G401.6 (cell line): Measurements from ENCODE around the gene TMEM238.

Experiments used
- FAIRE-seq: peaks from 2 replicates; lab custom pipeline; 2012; peaks lifted over from hg19 to GRCh38; lab: Jason Lieb, UNC

TMEM238 gene

GRCh38 chr19:55377356-55378131 lies 6.5 kb downstream of the TMEM238 start:
- no peak for FAIRE-seq

- FAIRE-seq = no peak
Observed at GRCh38 chr19:55376241-55376933, 7.7 kb downstream of the TMEM238 start, which contains the start of gene TMEM190. Gene TMEM190 (plus strand): TSS chr19:55376826. CDS start chr19:55376854, 28 bp downstream.

- no peak for FAIRE-seq
Observed at GRCh38 chr19:55373993-55374757, 9.9 kb downstream of the TMEM238 start.

GRCh38 chr19:55373306-55373992 lies 10.6 kb downstream of the TMEM238 start:
- no peak for FAIRE-seq

DNA sequence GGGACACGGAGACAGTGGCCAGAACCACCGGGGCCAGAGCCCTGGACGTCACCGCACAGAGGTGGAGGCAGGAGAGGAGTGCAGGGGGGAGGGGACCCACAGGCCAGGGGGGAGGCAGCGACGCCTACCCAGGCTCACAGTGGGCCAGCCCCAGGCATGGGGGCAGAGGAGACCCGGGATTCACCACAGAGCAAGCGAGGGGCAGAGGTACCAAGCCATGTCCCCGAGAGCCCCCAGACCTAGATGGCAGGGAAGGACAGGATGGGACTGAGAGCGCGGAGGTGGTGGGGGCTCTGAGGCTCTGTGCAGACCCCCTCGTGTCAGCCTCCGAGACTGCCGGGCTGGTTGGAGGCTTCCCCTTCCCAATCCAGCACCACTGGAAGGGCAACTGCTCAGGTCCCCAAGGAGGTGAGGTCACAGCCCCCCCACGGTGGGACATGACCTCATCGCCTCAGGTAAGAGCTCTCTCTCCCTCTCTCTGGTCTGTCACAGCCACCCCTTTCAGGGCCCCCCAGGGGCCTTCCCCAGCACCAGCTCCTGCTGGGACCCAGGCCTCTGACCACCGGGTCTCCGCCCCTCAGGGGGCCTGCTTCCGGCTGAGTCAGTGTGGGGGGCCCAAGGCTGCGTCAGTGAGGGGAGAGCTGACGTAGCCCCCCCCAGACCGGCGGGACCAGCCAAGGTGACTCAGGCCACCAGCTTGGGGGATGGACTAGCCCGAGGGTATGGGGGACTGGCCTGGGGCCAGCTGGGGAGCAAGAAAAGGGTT lies 11.6 kb downstream of the TMEM238 start:
- FAIRE-seq = no peak

- no peak for FAIRE-seq
Observed at GRCh38 chr19:55370305-55370988, 13.6 kb downstream of the TMEM238 start, which contains the start of gene IL11. Gene IL11 (minus strand): TSS chr19:55370463. CDS start chr19:55370310, 153 bp downstream.

DNA sequence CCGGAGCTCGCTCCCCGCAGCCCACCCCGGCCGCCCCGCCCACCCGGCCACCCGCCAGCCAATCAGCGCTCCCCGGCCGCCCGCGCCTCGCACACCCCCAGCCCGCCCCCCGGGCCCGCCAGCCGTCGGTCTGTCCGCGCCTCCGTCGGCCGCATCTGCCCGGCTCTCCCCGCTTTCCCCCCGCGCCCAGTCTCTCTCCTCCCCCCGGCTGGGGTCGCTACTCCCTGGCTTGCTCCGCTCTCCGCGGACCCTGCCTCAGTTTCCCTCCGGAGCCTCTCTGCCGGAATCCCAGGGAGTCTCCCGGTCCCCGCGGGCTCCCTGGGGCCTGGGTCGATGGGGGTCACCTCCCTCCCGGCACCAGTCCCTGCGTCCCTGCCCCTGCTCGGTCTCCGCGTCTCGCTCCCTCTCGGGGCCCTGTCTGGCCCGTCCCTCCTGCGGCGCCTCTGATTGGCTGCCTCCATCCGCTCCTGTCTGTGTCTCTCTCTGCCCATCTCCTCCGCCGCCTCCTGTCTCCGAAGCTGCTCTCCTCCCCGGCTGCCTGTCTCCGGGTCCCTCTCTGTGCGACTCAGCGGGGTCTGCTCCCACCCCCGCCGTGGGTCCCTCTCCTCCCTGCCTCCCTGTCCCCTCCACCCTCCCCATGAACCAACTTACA lies 14.3 kb downstream of the TMEM238 start:
- FAIRE-seq = no peak

- no peak for FAIRE-seq
Observed at GRCh38 chr19:55368701-55369563, 15.2 kb downstream of the TMEM238 start.

DNA sequence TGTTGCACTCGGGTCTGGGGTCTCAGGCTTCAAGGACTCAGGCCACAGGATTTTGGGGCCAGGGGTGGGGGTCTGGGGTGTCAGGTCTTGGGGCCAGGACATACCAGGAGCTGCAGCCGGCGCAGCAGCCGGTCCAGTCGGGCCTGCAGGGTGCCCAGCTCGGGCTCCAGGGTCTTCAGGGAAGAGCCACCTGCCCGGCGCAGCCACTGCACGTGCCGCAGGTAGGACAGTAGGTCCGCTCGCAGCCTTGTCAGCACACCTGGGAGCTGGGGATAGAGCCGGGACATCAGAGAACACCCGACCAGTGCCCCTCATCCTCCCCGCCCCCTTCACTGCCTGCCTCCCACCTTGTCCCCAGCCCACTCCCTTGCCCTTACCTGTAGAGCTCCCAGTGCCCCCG lies 16.0 kb downstream of the TMEM238 start:
- FAIRE-seq = no peak

- FAIRE-seq = no peak
Observed at GRCh38 chr19:55366790-55367189, 17.3 kb downstream of the TMEM238 start.

DNA sequence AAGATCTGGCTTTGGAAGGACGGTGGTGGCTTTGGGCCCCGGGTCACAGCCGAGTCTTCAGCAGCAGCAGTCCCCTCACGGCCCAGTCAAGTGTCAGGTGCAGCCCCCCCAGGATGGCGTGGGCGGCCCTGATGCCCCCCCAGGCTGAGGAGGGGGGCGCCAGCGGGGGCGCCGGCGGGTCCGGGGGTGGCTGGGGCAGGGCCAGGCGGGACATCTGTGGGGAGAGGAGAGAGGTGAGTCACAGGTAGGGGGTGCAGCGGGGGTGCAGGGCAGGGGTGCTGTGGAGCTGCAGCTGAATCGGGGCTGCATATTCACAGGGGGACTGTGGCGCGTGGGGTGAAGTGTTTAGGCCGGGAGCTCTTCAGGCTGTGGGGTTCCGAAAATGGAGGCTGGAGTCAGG lies 18.1 kb downstream of the TMEM238 start:
- FAIRE-seq = no peak

DNA sequence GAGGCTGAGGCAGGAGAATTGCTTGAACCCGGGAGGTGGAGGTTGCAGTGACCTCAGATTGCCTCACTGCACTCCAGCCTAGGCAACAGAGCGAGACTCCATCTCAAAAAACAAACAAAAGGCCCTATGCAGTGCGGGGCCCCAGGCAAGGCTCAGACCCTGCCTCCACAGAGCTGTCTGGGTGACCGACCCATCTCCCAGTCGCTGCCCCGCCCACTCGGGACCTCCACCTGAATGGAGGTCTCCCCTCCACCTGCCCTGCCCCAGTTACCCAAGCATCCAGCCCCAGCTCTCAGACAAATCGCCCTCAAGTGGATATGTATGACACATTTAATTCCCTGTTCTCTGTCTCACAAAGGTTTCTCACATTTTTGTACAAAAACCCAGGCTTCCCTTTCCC lies 18.8 kb downstream of the TMEM238 start:
- no peak for FAIRE-seq

GRCh38 chr19:55362990-55363716 lies 20.9 kb downstream of the TMEM238 start, which contains the start of gene GARIN5B:
Gene GARIN5B (minus strand): TSS chr19:55363260. CDS start chr19:55363066, 194 bp downstream.
- FAIRE-seq = no peak

GRCh38 chr19:55362174-55362989 lies 21.7 kb downstream of the TMEM238 start:
- FAIRE-seq = no peak

GRCh38 chr19:55360902-55361301 lies 23.2 kb downstream of the TMEM238 start:
- FAIRE-seq = no peak

DNA sequence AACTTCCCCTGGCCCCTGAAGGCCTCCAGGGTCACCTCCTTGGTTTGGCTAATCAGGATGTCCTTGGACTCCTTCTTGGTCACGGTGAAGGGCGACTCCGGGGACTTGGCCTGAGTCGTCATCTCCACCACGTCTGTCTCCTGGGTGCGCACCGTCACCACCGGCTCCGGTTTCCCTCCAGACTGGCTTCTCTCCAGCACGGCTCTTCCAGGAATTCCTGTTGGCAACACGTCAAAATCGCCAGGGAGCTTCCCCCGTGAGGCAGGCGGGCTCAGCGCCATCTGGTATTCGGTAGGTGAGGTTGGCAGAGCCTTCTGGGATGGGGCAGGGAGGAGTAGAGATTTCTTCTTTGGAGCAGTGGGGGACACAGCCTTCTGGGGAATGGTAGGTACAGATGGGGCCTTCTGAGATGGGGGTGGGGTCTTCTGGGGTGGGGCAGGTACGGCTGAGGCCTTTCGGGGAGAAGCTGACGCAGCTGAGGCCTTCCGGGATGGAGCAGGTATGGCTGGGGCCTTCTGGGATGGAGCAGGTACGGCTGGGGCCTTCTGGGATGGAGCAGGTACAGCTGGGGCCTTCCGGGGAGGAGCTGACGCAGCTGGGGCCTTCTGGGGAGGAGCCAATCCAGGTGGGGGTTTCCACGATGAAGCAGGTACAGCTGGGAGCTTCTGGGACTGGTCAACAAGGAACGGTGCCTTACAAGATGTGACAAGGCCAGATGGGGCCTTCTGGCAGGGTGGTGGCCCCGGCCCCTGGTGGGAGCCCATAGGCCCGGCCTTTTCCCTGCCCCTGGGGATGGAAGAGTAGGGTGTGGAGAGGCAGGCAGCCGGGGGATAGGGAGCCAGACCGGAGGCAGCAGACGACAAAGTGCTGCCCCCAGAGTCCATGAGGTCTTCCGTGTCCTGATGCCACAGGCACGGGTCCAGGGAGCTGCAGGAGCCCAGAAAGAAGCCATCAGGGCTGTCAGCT lies 24.9 kb downstream of the TMEM238 start:
- no peak for FAIRE-seq
